SIG-M5 treated with dmso at 0.1 percent for 504 hours (cell line): ENCODE measurements around the gene GFPT2.

ENCODE experiments used
- DNase-seq: peaks from one replicate; lab custom pipeline; 2025; ENCODE audit not compliant: unreplicated experiment; lab: John Stamatoyannopoulos, UW

The GFPT2 gene

GRCh38 chr5:180334751-180335613 is 18.2 kb downstream of the GFPT2 start:
- DNase-seq, result no peak

GRCh38 chr5:180334176-180334575 is 19.0 kb downstream of the GFPT2 start:
- no peak for DNase-seq

- no peak for DNase-seq
These were observed 19.5 kb downstream of the GFPT2 start for GRCh38 chr5:180333661-180334060.

GRCh38 chr5:180332861-180333260 is 20.3 kb downstream of the GFPT2 start:
- no peak for DNase-seq

GRCh38 chr5:180332051-180332517 is 21.1 kb downstream of the GFPT2 start:
- no peak for DNase-seq

GRCh38 chr5:180331647-180331950 is 21.5 kb downstream of the GFPT2 start:
- DNase-seq, result no peak

- DNase-seq, result no peak
These were observed 22.1 kb downstream of the GFPT2 start for GRCh38 chr5:180330810-180331646.

- DNase-seq, result no peak
These were observed 22.9 kb downstream of the GFPT2 start for GRCh38 chr5:180330270-180330648.

- DNase-seq, result no peak
These were observed 23.4 kb downstream of the GFPT2 start for GRCh38 chr5:180329606-180330269.

- no peak for DNase-seq
These were observed 24.0 kb downstream of the GFPT2 start for GRCh38 chr5:180329138-180329435.

GRCh38 chr5:180328296-180329137 is 24.6 kb downstream of the GFPT2 start:
- peak; percentile 78 for DNase-seq

- no peak for DNase-seq
These were observed 26.1 kb downstream of the GFPT2 start for GRCh38 chr5:180326989-180327565.

- no peak for DNase-seq
These were observed 28.6 kb downstream of the GFPT2 start for GRCh38 chr5:180324601-180324950.

- peak; percentile 49 for DNase-seq
These were observed 29.1 kb downstream of the GFPT2 start for GRCh38 chr5:180323941-180324600.

GRCh38 chr5:180323160-180323559 is 30.0 kb downstream of the GFPT2 start:
- no peak for DNase-seq

- no peak for DNase-seq
These were observed 34.6 kb downstream of the GFPT2 start for GRCh38 chr5:180318456-180319089.

GRCh38 chr5:180316586-180316985 is 36.5 kb downstream of the GFPT2 start:
- DNase-seq, result no peak

- peak; percentile 42 for DNase-seq
These were observed 37.3 kb downstream of the GFPT2 start for GRCh38 chr5:180315762-180316212.

GRCh38 chr5:180313677-180314505 is 39.2 kb downstream of the GFPT2 start:
- peak; percentile 88 for DNase-seq
